ENCODE data around the gene RPS25.
"Not testable (repeated sequence)": the region's sequence is repeated elsewhere in the genome, so short reads cannot be mapped to it uniquely, and the experiment has no call there.

Gene RPS25

DNA sequence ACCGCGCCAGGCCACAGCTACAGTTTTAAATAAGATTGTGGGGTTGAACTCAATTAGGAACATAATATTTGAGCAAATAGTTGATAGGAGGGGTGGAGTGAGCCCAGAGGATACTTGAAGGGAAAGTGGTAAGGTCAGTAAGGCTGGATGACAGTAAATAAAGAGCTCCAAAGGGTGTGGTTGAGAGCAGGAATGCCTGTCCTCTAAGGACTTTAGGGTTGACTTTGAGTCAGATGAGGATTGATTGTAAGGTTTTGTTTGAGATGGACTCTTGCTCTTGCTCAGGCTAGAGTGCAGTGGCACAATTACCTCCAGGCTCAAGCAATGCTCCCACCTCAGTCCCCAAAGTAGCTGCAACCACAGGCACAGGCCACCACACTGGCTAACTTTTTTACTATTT, 44.2 kb downstream of the RPS25 start:
- Histone ChIP-seq H3F3A (ENCODE audit: control insufficient read depth, insufficient read depth) (no peaks in the 10 kb centered on the region; the same call in 1 of the 2 replicates), H3K27ac (ENCODE audit: low read depth, low read length) (no peak overlapping the region), H3K4me3 (ENCODE audit: low read length) (no peak overlapping the region), H3K9me3 (ENCODE audit: control insufficient read depth, insufficient read depth, low read length) (no peaks in the 10 kb centered on the region), H3K9me2 (replicated peaks; ENCODE audit: control insufficient read depth, low read length) (no peaks in the 10 kb centered on the region), H3K27me3 (ENCODE audit: control insufficient read depth, low read length) (peaks cover 22% of the 10 kb centered on the region), H3K4me2 (ENCODE audit: low read length) (no peak overlapping the region), H3K4me1 (ENCODE audit: control insufficient read depth, low read length) (no peaks in the 10 kb centered on the region), H4K20me1 (ENCODE audit: control insufficient read depth, insufficient read depth, low read depth, low read length) (no peaks in the 10 kb centered on the region), H3K79me2 (ENCODE audit: control insufficient read depth, low read length) (no peaks in the 10 kb centered on the region), H3K36me3 (ENCODE audit: control insufficient read depth, low read length) (no peaks in the 10 kb centered on the region)
- no peak for TF ChIP-seq CTCF (IDR thresholded peaks at IDR 0.05; ENCODE audit: low read depth, low read length, poor library complexity, severe bottlenecking)
- TF ChIP-seq EZH2phosphoT487 (IDR thresholded peaks at IDR 0.05; ENCODE audit: borderline replicate concordance, low read length) = no peak

- no peaks in the 10 kb centered on the region for H4K20me1 ChIP-seq (ENCODE audit: control insufficient read depth, insufficient read depth, low read depth, low read length)
- no peaks in the 10 kb centered on the region for H3K9me2 ChIP-seq (replicated peaks; ENCODE audit: control insufficient read depth, low read length)
- no peak within 1 kb of the TSS for H3K27ac ChIP-seq (ENCODE audit: low read depth, low read length)
- H3K36me3 ChIP-seq (ENCODE audit: control insufficient read depth, low read length) = no peaks in the 10 kb centered on the region
- H3K79me2 ChIP-seq (ENCODE audit: control insufficient read depth, low read length) = no peaks in the 10 kb centered on the region
- H3K4me2 ChIP-seq (ENCODE audit: low read length) = no peak within 1 kb of the TSS
- TF ChIP-seq EZH2phosphoT487 (IDR thresholded peaks at IDR 0.05; ENCODE audit: borderline replicate concordance, low read length) (no peak), CTCF (IDR thresholded peaks at IDR 0.05; ENCODE audit: low read depth, low read length, poor library complexity, severe bottlenecking) (no peak)
- no peaks in the 10 kb centered on the region; the same call in 1 of the 2 replicates for H3F3A ChIP-seq (ENCODE audit: control insufficient read depth, insufficient read depth)
- peaks cover 22% of the 10 kb centered on the region for H3K27me3 ChIP-seq (ENCODE audit: control insufficient read depth, low read length)
- H3K9me3 ChIP-seq (ENCODE audit: control insufficient read depth, insufficient read depth, low read length) = no peaks in the 10 kb centered on the region
- no peak within 1 kb of the TSS for H3K4me3 ChIP-seq (ENCODE audit: low read length)
- no peaks in the 10 kb centered on the region for H3K4me1 ChIP-seq (ENCODE audit: control insufficient read depth, low read length)
Observed at GRCh38 chr11:118971646-118972045, 46.5 kb downstream of the RPS25 start, which contains the start of gene FOXR1. TSS of gene FOXR1 (plus strand) at chr11:118971761. CDS start at chr11:118971932, 171 bp downstream.

DNA sequence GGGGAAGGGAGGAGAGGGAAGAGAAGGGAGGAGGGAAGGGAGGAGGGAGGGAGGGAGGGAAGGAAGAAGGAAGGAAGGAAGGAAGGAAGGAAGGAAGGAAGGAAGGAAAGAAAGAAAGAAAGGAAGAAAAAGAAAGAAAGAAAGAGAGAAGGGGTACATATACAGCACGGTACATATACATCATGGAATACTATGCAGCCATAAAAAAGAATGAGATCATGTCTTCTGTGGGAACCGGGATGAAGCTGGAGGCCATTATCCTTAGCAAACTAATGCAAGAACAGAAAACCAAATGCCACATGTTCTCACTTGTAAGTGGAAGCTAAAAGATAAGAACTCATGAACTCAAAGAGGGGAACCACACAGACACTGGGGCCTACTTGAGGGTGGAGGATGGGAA, 48.6 kb downstream of the RPS25 start:
- not testable (repeated sequence) for H3K4me2 ChIP-seq (ENCODE audit: low read length); H3K36me3 ChIP-seq (ENCODE audit: control insufficient read depth, low read length); H3K27ac ChIP-seq (ENCODE audit: low read depth, low read length); H3K9me3 ChIP-seq (ENCODE audit: control insufficient read depth, insufficient read depth, low read length); H4K20me1 ChIP-seq (ENCODE audit: control insufficient read depth, insufficient read depth, low read depth, low read length); H3F3A ChIP-seq (ENCODE audit: control insufficient read depth, insufficient read depth); H3K4me3 ChIP-seq (ENCODE audit: low read length); H3K4me1 ChIP-seq (ENCODE audit: control insufficient read depth, low read length); H3K9me2 ChIP-seq (replicated peaks; ENCODE audit: control insufficient read depth, low read length); H3K79me2 ChIP-seq (ENCODE audit: control insufficient read depth, low read length)
- peaks cover 11% of the 10 kb centered on the region for H3K27me3 ChIP-seq (ENCODE audit: control insufficient read depth, low read length)

Measured in DOHH2 (cell line).